OCI-LY7 (cell line): Measurements from ENCODE around the gene BCAS4.

Source experiments
- CTCF ChIP-seq: fragments of 200-600 bp; sonication (generic); conservative IDR thresholded peaks from 2 replicates; pipeline ENCODE4 v1.5.1; 2014; ENCODE audit warnings: mild to moderate bottlenecking, antibody characterized with exemption, low read length, moderate library complexity, mixed read lengths
- EZH2phosphoT487 ChIP-seq: fragments of 200-600 bp; sonication (generic); IDR thresholded peaks from 2 replicates; pipeline ENCODE4 v1.6.1; 2018; ENCODE audit warnings: low read depth, borderline replicate concordance, mild to moderate bottlenecking, mixed run types, antibody characterized with exemption, low read length, moderate library complexity, mixed read lengths

- TF ChIP-seq CTCF = no peak
- TF ChIP-seq EZH2phosphoT487 = no peak
These were observed 98.8 kb downstream of the BCAS4 start for GRCh38 chr20:50893620-50894019.
